T-helper 1 cell treated with Interleukin-12 subunit alpha and Interleukin-12 subunit beta and Interleukin-4 antibody, amounts not matched to agents 30 ng/mL and 1 ng/mL, for 36 hours (primary cell): Measurements from ENCODE around the gene FBN1. TPM values are rescaled to one million over a fixed set of nuclear protein-coding genes. Genes with fewer than 3 reads are reported as not detected.

Source experiments
- intact Hi-C: fragments of 100-400 bp; cut with micrococcal nuclease; formaldehyde crosslinking; loops from one replicate; pipeline ENCODE4 v1.15.1; 2024
- total RNA-seq: library from RNA; stranded (reverse); gene quantifications from 2 replicates; pipeline ENCODE4 v1.2.3, GENCODE V29; 2022

FBN1 gene
- total RNA-seq = 0.95 and 1.1 TPM in 2 replicates

GRCh38 chr15:48645558-48646330 is at the start of gene FBN1:
TSS of gene FBN1 (minus strand) at chr15:48645709. CDS start at chr15:48644769, 940 bp downstream.
- intact Hi-C loops = loop anchor here (2.0 kb wide), 1 partner anchor 165 kb away; the partner anchor contains the start of gene CEP152

GRCh38 chr15:48693484-48693883 is 48.0 kb upstream of the FBN1 start:
- intact Hi-C loops = no loop called here

GRCh38 chr15:48688493-48688892 is 43.0 kb upstream of the FBN1 start:
- intact Hi-C loops = no loop called here

GRCh38 chr15:48683991-48684765 is 38.7 kb upstream of the FBN1 start:
- intact Hi-C loops = no loop called here

GRCh38 chr15:48682942-48683651 is 37.6 kb upstream of the FBN1 start:
- intact Hi-C loops = no loop called here

DNA sequence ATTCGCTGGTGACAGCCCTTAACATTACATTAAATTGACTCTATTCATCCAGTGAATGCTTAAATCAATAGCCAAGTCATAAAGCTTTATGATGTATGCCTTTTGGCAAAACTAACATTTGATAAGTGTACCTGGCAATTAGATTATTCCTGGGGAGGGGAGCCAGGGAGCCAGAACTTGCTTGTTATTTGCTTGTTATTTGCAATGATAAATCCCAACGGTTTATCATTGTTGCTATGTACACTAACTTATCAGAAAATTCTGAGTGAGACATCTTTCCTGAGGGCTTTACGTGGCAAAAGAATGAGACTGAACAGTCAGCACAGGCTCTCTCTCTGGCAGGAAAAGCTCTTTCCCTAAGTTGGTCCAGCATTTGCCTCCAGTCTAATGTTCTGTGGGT is 35.8 kb upstream of the FBN1 start:
- intact Hi-C loops = no loop called here

GRCh38 chr15:48680841-48681240 is 35.3 kb upstream of the FBN1 start:
- intact Hi-C loops = no loop called here

- intact Hi-C loops = no loop called here
Observed at GRCh38 chr15:48679952-48680351, 34.4 kb upstream of the FBN1 start.

GRCh38 chr15:48678851-48679250 is 33.3 kb upstream of the FBN1 start:
- intact Hi-C loops = no loop called here

GRCh38 chr15:48677821-48678220 is 32.3 kb upstream of the FBN1 start:
- intact Hi-C loops = no loop called here

DNA sequence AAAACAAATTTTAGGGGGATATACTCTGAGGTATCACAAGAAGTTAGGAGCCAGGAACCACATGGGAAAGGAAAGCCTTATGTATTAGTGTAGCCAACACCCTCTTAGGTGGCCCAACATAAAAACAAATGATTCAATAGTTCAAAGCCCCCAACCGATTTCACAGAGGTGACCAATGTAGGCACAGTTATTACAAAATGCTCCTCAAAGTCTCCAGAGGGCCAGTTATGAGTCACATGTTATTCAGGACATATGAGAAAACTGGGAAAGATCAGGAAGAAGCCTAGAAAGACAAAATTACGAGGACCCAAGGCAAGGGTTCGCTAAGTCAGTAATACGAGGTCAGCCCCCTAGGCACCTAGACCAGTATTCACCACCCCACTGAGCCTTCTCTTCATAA is 29.9 kb upstream of the FBN1 start:
- intact Hi-C loops = no loop called here

DNA sequence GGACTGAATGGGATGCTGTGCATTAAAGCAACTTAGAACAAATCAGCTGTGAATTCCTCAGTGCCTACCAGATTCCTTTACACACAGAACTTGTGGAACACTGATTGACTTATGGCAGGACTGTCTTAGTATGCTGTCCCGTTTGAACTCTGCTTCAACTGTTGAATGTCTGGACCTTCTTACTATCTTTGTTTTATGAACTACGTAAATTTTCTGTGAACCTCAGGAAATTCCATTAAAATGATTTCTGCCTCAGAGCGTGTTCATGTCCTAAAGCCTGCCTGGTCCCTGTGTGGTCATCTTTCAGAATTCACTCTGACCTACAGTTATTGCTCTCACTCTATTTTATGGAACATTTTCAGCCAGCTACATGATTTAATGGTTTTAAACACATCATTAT is 29.4 kb upstream of the FBN1 start:
- intact Hi-C loops = no loop called here

DNA sequence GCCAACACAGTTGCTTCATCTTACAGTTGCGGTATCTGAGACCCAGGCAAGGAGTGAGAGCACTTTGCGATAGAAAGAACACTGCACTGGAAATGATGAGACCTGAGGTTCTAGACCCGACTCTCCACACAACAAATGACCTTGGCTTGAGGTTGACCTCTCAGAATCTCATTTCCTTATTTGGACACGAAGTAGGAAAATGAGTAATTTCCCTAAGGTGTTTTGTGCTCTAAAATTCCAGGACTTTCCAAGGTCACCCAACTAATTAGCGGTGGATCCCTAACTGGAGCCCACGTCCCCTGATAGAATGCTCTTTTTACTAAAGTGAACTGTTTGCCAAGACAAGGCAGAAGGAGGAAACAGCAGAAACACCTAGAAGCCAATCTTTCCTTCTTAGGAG is 26.7 kb upstream of the FBN1 start:
- intact Hi-C loops = no loop called here

DNA sequence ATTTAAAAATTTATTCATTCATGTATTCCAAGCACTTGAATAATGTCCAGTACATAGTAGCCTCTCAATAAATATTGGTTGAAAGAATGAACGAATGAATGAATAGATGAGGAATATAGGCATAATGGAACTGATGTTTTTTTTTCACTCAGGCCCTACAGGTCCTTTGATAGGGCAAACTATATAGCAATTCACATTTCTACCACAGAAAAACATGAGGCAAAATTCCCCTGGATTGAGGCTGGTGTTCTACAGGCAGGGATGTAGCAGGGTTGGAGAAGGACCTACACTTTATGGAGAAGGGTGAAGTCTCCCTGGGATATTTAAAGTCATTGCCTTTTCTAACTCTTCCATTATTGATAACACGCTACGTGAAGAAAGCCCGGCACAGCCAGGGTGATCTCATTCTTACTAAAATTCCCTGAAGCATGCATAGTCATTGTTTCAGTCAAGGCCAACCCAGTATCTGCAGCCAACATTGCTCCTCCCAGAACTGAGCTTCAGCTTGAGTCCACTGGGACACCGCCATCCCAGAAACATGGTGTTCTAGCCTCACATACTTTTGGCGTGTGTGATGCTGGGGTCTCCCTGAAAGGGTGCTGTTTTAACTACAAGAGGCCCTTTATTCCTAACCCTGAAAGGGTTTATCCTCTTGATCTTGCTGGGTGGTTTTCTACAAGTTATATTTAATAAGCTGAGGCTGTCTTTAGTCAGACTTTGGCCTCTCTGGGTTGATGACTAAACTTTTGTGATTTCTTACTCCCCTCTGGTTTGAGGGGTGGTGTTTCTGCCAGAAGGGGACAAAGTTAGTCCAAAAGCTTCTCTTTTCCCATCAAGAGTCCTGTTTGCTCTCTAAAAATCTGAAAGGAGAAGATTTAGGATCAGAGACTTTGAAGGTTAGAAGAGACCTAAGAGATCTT is 25.9 kb upstream of the FBN1 start:
- intact Hi-C loops = no loop called here

- intact Hi-C loops = no loop called here
Observed at GRCh38 chr15:48667701-48668100, 22.2 kb upstream of the FBN1 start.

- intact Hi-C loops = no loop called here
Observed at GRCh38 chr15:48664436-48664835, 18.9 kb upstream of the FBN1 start.

DNA sequence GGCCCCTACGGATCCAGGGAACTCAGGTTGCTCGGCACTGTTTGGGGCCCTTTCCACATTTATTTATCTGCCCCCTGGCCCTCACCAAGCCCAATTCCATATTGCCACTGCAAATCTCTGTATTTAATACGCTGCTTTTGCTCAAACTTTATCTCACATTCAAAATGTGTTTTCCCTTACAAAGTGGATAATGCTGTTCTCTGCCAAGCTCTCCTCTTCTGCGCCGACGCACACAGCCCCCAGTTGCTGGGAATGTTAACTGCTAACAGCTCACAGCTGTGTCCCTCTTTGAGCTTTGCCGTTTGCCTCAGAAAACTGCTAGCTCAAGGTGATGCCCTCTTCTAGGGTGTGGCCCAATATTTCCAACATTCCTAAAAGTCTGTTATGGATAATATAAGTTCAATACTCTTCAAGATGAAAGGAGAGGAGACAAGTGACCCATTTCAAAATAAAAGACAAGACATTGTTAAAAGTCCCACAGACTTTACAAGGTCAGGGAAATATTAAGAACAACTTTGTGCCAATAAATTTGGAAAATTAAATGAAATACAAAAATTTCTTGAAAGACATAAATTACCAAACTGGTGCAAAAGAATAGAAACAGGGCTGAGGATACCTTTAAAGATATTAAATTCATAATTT is 12.6 kb upstream of the FBN1 start:
- intact Hi-C loops = no loop called here

DNA sequence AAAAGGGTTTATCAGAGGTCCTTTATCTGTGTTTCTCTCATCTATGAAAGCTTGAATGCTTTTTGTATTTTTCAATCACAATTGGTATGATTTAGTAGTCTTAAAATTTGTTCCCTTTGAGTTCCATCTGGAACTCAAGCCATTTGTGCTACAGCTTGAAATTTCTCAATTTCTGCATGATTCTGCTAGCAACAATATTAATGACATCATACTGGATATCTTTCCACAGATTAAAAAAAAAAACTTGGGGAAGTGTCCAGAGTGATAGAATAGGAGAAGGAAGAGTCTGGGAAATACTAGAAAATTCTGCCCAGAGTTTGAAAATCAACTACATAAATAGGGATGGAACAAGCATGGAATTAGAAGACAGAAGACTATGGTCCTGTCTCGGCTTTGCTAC is 9.3 kb upstream of the FBN1 start:
- intact Hi-C loops = no loop called here

DNA sequence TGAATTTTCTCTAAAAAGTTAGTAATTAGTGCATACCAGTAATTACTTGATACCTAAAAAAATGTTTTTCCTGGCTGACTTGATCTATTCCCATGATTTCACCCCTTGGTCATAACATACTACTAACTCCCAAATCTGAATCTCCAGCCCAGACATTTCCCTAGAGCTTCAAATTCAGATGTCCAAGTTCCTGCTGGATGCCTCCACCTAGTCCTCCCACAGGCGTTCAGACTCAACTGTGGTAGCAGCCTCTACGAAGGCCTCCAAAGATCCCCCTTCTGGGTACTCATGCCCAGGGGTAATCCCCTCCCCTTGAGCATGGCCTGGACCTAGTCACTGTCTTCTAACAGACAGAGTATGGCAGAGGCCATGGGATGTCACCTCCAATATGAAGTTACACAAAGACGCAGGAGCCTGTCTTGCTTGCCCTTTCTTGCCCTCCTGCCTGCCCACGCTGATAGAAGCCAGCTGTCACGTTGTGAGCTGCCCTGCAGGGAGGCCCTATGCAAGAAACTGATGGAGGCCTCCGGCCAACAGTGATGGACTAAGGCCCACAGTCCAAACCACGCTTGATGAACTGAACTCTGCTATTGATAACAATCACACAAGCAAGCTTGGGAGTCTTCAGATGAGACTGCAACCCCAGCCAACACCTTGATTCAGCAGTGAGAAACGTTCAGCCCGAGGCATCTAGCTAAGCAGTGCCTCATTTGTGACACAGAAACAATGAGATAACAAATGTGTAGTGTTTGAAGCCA is 8.6 kb upstream of the FBN1 start:
- intact Hi-C loops = no loop called here

GRCh38 chr15:48653216-48653615 is 7.7 kb upstream of the FBN1 start:
- intact Hi-C loops = no loop called here
